Mesodermal cell (in vitro differentiated cells): ENCODE results near the gene SDC1.

ENCODE experiments used
- H3K27ac ChIP-seq: 2 replicates; pipeline ENCODE4 v1.7.0; 2013; ENCODE audit warnings: mild to moderate bottlenecking, low read depth, low read length, moderate library complexity; ENCODE audit not compliant: severe bottlenecking
- H3K36me3 ChIP-seq: 2 replicates; pipeline ENCODE4 v1.7.1; 2013; ENCODE audit warnings: mild to moderate bottlenecking, low read length, moderate library complexity; ENCODE audit not compliant: control insufficient read depth, insufficient read depth
- H3K4me1 ChIP-seq: one replicate; pipeline ENCODE4 v1.7.1; 2013; ENCODE audit warnings: mild to moderate bottlenecking, low read length; ENCODE audit not compliant: insufficient read depth, control insufficient read depth, poor library complexity, severe bottlenecking
- H3K4me3 ChIP-seq: 2 replicates; pipeline ENCODE4 v1.7.0; 2013; ENCODE audit warnings: low read length, control low read depth, mild to moderate bottlenecking; ENCODE audit not compliant: insufficient read depth, poor library complexity, severe bottlenecking; ENCODE audit errors: extremely low read depth
- H3K9me3 ChIP-seq: 2 replicates; pipeline ENCODE4 v1.7.1; 2013; ENCODE audit warnings: mild to moderate bottlenecking, low read length, moderate library complexity; ENCODE audit not compliant: control insufficient read depth
- WGBS, 2 experiments: methylation state at CpG; one replicate each; pipeline ENCODE4 v1.1.5; 2013; ENCODE audit warnings: missing lambda C conversion rate in 2 of 2; ENCODE audit not compliant: insufficient coverage in 2 of 2; 5-methylcytosine and 5-hydroxymethylcytosine counted together

SDC1 gene

GRCh38 chr2:20220806-20221554 is 4.0 kb downstream of the SDC1 start:
- no peak overlapping the region for H3K27ac ChIP-seq
- H3K36me3 ChIP-seq = no peaks in the 10 kb centered on the region
- no peaks in the 10 kb centered on the region for H3K9me3 ChIP-seq
- peaks cover 7% of the 10 kb centered on the region for H3K4me1 ChIP-seq
- no peak overlapping the region for H3K4me3 ChIP-seq
- 75 to 83% methylated on average over 2 of the region's 3 CpGs for WGBS, 2 experiments

GRCh38 chr2:20219763-20220380 is 5.1 kb downstream of the SDC1 start:
- Histone ChIP-seq H3K27ac (no peak overlapping the region), H3K4me3 (no peak overlapping the region), H3K9me3 (no peaks in the 10 kb centered on the region), H3K4me1 (peaks cover 7% of the 10 kb centered on the region), H3K36me3 (no peaks in the 10 kb centered on the region)
- WGBS, 2 experiments = 93% methylated on average over 11 to 13 of the region's 13 CpGs

- peaks cover 7% of the 10 kb centered on the region for H3K4me1 ChIP-seq
- no peak overlapping the region for H3K27ac ChIP-seq
- H3K36me3 ChIP-seq = no peaks in the 10 kb centered on the region
- WGBS, 2 experiments = 89 to 92% methylated on average over 18 of the region's 20 CpGs
- H3K4me3 ChIP-seq = no peak overlapping the region
- H3K9me3 ChIP-seq = no peaks in the 10 kb centered on the region
Observed at GRCh38 chr2:20218331-20219320, 6.3 kb downstream of the SDC1 start.

- Histone ChIP-seq H3K4me3 (no peak overlapping the region), H3K36me3 (no peaks in the 10 kb centered on the region), H3K4me1 (peaks cover 12% of the 10 kb centered on the region), H3K9me3 (no peaks in the 10 kb centered on the region), H3K27ac (no peak overlapping the region)
- 93 to 96% methylated on average over 19 to 20 of the region's 21 CpGs for WGBS, 2 experiments
Observed at GRCh38 chr2:20217041-20217970, 7.6 kb downstream of the SDC1 start.

- Histone ChIP-seq H3K4me3 (no peak overlapping the region), H3K4me1 (peaks cover 19% of the 10 kb centered on the region), H3K9me3 (no peaks in the 10 kb centered on the region), H3K27ac (no peak overlapping the region), H3K36me3 (no peaks in the 10 kb centered on the region)
- WGBS, 2 experiments = 92 to 96% methylated on average over 19 to 21 of the region's 22 CpGs
Observed at GRCh38 chr2:20216130-20217025, 8.6 kb downstream of the SDC1 start.

GRCh38 chr2:20215183-20216040 is 9.5 kb downstream of the SDC1 start:
- Histone ChIP-seq H3K36me3 (no peaks in the 10 kb centered on the region), H3K4me3 (no peak overlapping the region), H3K9me3 (no peaks in the 10 kb centered on the region), H3K4me1 (peaks cover 19% of the 10 kb centered on the region), H3K27ac (no peak overlapping the region)
- WGBS, 2 experiments = 94 to 97% methylated on average over 10 to 13 of the region's 13 CpGs

GRCh38 chr2:20214566-20215182 is 10.3 kb downstream of the SDC1 start:
- Histone ChIP-seq H3K4me1 (peaks cover 19% of the 10 kb centered on the region), H3K36me3 (no peaks in the 10 kb centered on the region), H3K9me3 (no peaks in the 10 kb centered on the region), H3K27ac (no peak overlapping the region), H3K4me3 (no peak overlapping the region)
- 74 to 75% methylated on average over 2 of the region's 2 CpGs for WGBS, 2 experiments

GRCh38 chr2:20213651-20214565 is 11.0 kb downstream of the SDC1 start:
- Histone ChIP-seq H3K36me3 (no peaks in the 10 kb centered on the region), H3K9me3 (no peaks in the 10 kb centered on the region), H3K4me3 (no peak overlapping the region), H3K4me1 (peaks cover 19% of the 10 kb centered on the region), H3K27ac (no peak overlapping the region)
- WGBS, 2 experiments = 78 to 79% methylated on average over 3 to 7 of the region's 9 CpGs
